ENCODE results near the gene PLEKHH1.

Gene PLEKHH1

GRCh38 chr14:67510836-67511235, 22.3 kb upstream of the PLEKHH1 start:
- DNase-seq = peak; percentile 49

- DNase-seq = no peak
Observed at GRCh38 chr14:67512463-67513310, 20.4 kb upstream of the PLEKHH1 start.

- no peak for DNase-seq
Observed at GRCh38 chr14:67513631-67514108, 19.4 kb upstream of the PLEKHH1 start.

- DNase-seq = no peak
Observed at GRCh38 chr14:67514203-67514607, 18.9 kb upstream of the PLEKHH1 start.

- peak; percentile 66 for DNase-seq
Observed at GRCh38 chr14:67514650-67515385, 18.3 kb upstream of the PLEKHH1 start.

GRCh38 chr14:67515386-67516079, 17.6 kb upstream of the PLEKHH1 start:
- DNase-seq = peak; percentile 45

- no peak for DNase-seq
Observed at GRCh38 chr14:67516676-67517075, 16.4 kb upstream of the PLEKHH1 start.

- peak; percentile 20 for DNase-seq
Observed at GRCh38 chr14:67517083-67517482, 16.0 kb upstream of the PLEKHH1 start.

GRCh38 chr14:67519406-67519805, 13.7 kb upstream of the PLEKHH1 start:
- DNase-seq = no peak

- no peak for DNase-seq
Observed at GRCh38 chr14:67520482-67520881, 12.6 kb upstream of the PLEKHH1 start.

- DNase-seq = no peak
Observed at GRCh38 chr14:67522270-67522669, 10.8 kb upstream of the PLEKHH1 start.

- no peak for DNase-seq
Observed at GRCh38 chr14:67523764-67524633, 9.1 kb upstream of the PLEKHH1 start.

GRCh38 chr14:67524634-67524963, 8.5 kb upstream of the PLEKHH1 start:
- DNase-seq = peak; percentile 36

- no peak for DNase-seq
Observed at GRCh38 chr14:67525389-67525788, 7.7 kb upstream of the PLEKHH1 start.

- DNase-seq = no peak
Observed at GRCh38 chr14:67526181-67526580, 6.9 kb upstream of the PLEKHH1 start.

GRCh38 chr14:67526676-67527459, 6.2 kb upstream of the PLEKHH1 start:
- peak; percentile 61 for DNase-seq

- DNase-seq = no peak
Observed at GRCh38 chr14:67527756-67528155, 5.3 kb upstream of the PLEKHH1 start.

- DNase-seq = no peak
Observed at GRCh38 chr14:67528276-67528675, 4.8 kb upstream of the PLEKHH1 start.

- no peak for DNase-seq
Observed at GRCh38 chr14:67529947-67530935, 2.8 kb upstream of the PLEKHH1 start.

- no peak for DNase-seq
Observed at GRCh38 chr14:67532606-67532997, 488 bp upstream of the PLEKHH1 start.

GRCh38 chr14:67533754-67534085, 630 bp downstream of the PLEKHH1 start:
- DNase-seq = no peak

All from EL (cell line).